Hair follicular keratinocyte (primary cell): ENCODE results near the gene PMIS2. TPM values are rescaled to one million over a fixed set of nuclear protein-coding genes. Genes with fewer than 3 reads are reported as not detected.

Experiments used
- total RNA-seq: library from RNA; depleted of rRNA; stranded (reverse); fragments of >200 nt; gene quantifications from 2 replicates; pipeline ENCODE4 v1.2.3, GENCODE V29; 2015

The PMIS2 gene
- total RNA-seq = not detected in 2 replicates

DNA sequence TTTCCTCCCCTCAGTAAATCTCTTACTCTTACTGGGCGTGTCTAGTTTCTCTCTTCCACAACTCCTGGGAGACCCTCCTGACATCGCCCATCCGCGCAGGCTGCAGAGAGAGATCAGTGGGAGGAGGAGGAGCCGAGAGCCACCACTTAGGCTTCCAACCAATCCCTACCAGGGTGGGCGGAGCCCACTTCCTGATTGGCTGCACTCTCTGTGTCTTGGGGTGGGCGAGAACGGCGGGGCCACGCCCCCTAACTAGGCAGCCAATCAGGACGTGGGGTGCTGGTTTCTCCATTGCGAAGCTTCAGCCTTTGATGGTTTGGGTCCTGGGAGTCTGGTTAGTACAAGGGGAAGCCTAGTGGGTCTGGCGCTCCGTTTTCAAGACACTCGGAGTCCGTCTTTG, at the start of gene PMIS2:
Gene PMIS2 (plus strand): TSS at position 326 of the 400 bp plus-strand sequence. CDS start 87 bp downstream, outside the sequence.

DNA sequence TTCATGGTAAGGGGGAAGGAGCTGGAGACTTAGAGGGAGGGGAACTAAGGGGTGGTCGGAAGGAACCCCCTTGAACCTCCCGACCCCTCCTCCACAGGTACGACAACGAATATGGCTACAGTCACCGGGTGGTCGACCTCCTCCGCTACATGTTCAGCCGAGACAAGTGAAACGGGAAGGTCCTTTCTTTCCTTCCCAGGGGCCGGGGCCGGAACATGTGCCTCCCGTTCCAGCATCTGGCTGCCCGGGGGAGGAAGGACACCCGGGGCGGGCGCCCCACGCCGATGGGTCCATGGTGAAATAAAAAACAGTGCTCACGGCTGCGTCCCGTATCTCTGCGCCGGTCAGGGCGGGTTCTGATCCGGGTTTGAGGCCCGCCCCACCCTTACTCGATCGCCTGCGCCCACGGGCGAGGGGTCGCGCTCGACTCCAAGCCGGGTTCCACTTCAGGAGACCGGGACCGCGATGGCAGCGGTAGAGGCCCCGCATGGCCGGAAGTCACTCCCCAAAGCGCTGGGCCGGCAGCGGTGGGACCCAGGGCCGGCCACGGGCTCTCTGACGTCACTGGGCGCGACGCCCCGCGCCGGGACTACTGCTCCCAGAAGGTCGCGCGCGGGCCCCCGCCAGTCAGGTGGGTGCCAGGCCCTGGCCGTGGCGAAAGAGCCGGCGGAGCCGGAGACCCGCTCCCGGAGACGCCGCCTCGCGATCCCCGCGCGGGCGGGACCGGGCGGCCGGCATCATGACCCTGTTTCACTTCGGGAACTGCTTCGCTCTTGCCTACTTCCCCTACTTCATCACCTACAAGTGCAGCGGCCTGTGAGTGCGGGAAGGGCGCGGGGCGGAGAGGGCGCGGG, 40.7 kb upstream of the PMIS2 start, which contains the start of gene TMEM147:
Gene TMEM147 (plus strand): TSS at position 626 of the 854 bp plus-strand sequence. CDS start 114 bp downstream, at position 740.

DNA sequence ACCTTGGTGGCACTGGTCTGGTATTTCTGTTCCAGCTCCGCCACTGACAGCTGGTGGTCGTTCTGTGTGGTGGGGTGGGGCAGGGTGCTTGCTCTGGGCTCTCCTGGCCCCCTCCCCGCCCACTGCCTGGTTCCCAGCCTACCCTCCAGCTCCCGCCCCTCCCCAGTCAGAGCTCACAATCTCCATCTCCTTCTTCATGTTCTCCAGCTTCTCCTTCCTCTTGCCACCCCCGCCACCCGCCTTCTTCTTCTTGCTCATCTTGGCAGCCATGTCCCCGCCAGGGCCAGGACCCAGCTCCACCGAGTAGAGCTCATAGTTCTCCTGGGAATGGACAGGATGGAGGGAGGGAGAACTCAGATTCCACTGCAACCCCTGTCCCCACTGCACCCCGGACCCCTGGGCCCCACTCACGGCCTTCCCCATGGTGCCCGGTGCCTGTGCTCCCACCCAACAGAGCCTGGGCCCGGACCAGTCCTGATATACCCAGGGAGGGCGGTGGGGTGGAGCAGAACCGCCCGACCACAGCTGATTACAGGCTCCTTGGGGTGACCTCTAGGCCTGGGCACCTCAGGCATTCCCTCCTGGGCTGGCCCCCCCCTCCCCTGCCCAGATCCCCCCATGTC, 22.7 kb upstream of the PMIS2 start, which contains the start of gene ATP4A:
Gene ATP4A (minus strand): TSS at position 452 of the 623 bp plus-strand sequence. CDS start 29 bp downstream, at position 423.

DNA sequence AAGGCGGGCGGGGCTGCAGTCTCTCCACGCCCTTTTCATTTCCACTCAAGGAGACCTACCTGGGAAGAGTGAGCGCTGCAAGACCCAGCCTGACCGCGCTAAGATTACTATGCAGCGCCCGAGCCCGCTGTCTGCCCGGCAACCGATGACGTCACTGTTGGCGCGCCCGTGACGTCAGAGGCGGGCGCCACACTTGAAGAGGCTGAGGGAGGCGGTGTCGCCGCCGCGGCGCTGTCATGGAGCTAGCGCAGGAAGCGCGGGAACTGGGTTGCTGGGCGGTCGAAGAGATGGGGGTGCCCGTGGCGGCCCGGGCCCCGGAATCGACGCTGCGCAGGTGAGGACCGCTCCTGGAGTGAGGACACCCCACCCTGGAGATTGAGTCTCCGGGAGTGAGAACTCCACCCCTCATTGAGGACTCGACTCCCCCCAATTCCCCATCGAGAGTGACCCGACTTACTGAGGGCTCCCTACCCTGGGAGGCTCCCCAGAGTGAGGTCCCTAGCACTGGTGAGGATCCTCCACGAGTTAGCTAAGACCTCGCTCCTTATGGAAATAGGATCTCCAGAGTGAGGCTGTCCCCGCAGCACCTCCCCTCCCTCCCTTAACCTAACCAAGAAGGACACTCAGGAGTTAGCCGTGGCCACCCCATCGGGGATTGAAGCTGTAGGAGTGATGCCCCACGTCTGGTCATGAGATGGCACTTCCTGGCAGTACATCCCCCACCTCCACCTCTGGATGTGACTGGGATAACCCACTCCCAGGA, 26.8 kb downstream of the PMIS2 start, which contains the start of gene HAUS5:
Gene HAUS5 (plus strand): TSS at position 177 of the 763 bp plus-strand sequence. CDS start 60 bp downstream, at position 237.

DNA sequence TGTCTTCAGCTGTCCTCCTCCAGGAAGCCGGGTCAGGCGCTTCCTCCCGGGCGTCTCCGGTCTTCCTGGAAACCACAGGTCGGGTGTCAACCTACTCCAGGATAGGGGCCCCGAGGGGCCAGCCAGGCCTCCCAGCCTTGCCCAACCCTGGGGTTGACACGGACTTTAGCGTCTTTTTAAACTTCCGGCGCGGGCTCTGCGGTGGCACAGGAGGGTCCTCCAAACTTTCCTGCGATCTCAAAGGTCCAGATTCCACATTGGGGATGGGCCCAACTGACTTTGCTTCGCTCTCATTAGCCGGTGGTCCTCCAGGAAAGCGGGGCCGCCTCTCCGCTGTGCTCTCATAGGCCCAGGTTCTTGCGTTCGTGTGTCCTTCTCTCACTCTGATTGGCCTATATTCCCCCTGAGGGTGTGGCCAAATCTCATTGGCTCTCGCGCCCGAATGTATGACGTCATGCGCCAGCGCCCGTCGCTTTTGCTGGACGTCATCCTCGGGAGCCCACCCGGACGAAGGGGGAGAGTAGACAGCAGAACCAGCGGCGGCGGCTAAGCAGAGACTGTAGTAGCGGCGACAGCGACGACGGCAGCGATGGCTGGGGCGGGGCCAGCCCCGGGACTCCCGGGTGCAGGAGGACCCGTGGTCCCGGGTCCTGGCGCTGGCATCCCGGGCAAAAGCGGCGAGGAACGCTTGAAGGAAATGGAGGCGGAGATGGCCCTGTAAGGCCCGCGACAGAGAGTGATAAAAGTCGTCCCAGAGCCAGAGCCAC, 42.8 kb downstream of the PMIS2 start, which contains the start of gene RBM42:
Gene RBM42 (plus strand): TSS at position 472 of the 767 bp plus-strand sequence. CDS start 118 bp downstream, at position 590.

Other genes starting within 250 kb of the PMIS2 start
- not detected in 2 replicates for gene FFAR1, start 238.3 kb upstream of the PMIS2 start, total RNA-seq
- not detected in 2 replicates for gene FFAR3, start 227.7 kb upstream of the PMIS2 start, total RNA-seq
- not detected in 2 replicates for gene GPR42, start 215.1 kb upstream of the PMIS2 start, total RNA-seq
- not detected in 2 replicates for gene FFAR2, start 137.9 kb upstream of the PMIS2 start, total RNA-seq
- gene KRTDAP, start 95.7 kb upstream of the PMIS2 start, total RNA-seq = 1.4 and 4.2 TPM in 2 replicates
- gene DMKN, start 72.5 kb upstream of the PMIS2 start, total RNA-seq = 317 and 408 TPM in 2 replicates
- gene SBSN, start 57.9 kb upstream of the PMIS2 start, total RNA-seq = 1.1 and 3.4 TPM in 2 replicates
- gene GAPDHS, start 52.7 kb upstream of the PMIS2 start, total RNA-seq = not detected in 2 replicates
- 127 and 137 TPM in 2 replicates for gene TMEM147, start 40.5 kb upstream of the PMIS2 start, total RNA-seq
- not detected in 2 replicates for gene ATP4A, start 22.5 kb upstream of the PMIS2 start, total RNA-seq
- gene HAUS5, start 26.6 kb downstream of the PMIS2 start, total RNA-seq = 11.0 and 13.1 TPM in 2 replicates
- 75.7 and 96.4 TPM in 2 replicates for gene RBM42, start 42.9 kb downstream of the PMIS2 start, total RNA-seq
- 0.23 and 3.9 TPM in 2 replicates for gene ETV2, start 55.6 kb downstream of the PMIS2 start, total RNA-seq
- gene COX6B1, start 62.1 kb downstream of the PMIS2 start, total RNA-seq = 481 and 564 TPM in 2 replicates
- not detected in 2 replicates for gene UPK1A, start 80.3 kb downstream of the PMIS2 start, total RNA-seq
- not detected in 2 replicates for gene ZBTB32, start 118.4 kb downstream of the PMIS2 start, total RNA-seq
- 6.4 and 13.0 TPM in 2 replicates for gene KMT2B, start 131.8 kb downstream of the PMIS2 start, total RNA-seq
- 2.3 and 11.4 TPM in 2 replicates for gene IGFLR1, start 156.3 kb downstream of the PMIS2 start, total RNA-seq
- gene U2AF1L4, start 159.2 kb downstream of the PMIS2 start, total RNA-seq = 10.5 and 12.1 TPM in 2 replicates
- gene PSENEN, start 159.5 kb downstream of the PMIS2 start, total RNA-seq = 28.4 and 34.8 TPM in 2 replicates
- 7.6 and 49.7 TPM in 2 replicates for gene LIN37, start 162.4 kb downstream of the PMIS2 start, total RNA-seq
- gene HSPB6, start 170.9 kb downstream of the PMIS2 start, total RNA-seq = 0.15 TPM in 1 of 2 replicates, not detected in the other
- gene PROSER3, start 172.0 kb downstream of the PMIS2 start, total RNA-seq = 8.4 and 11.7 TPM in 2 replicates
- gene ARHGAP33, start 189.4 kb downstream of the PMIS2 start, total RNA-seq = 0.94 and 3.1 TPM in 2 replicates
- not detected in 2 replicates for gene PRODH2, start 226.7 kb downstream of the PMIS2 start, total RNA-seq